Measurements from ENCODE around the gene CDKN2AIP.
A peak's percentile ranks its signal among the peaks of the same experiment; 100 is the strongest.
"Not testable (repeated sequence)": the region's sequence is repeated elsewhere in the genome, so short reads cannot be mapped to it uniquely, and the experiment has no call there.

CDKN2AIP gene

GRCh38 chr4:183412821-183413220 lies 31.6 kb upstream of the CDKN2AIP start:
- no peak for DNase-seq (ENCODE audit: low read depth in 1 of 2, low spot score in 1 of 2)

GRCh38 chr4:183413234-183414200 lies 30.9 kb upstream of the CDKN2AIP start:
- DNase-seq (ENCODE audit: low read depth in 1 of 2, low spot score in 1 of 2) = no peak

- no peak for DNase-seq (ENCODE audit: low read depth in 1 of 2, low spot score in 1 of 2)
Observed at GRCh38 chr4:183416879-183417755, 27.3 kb upstream of the CDKN2AIP start.

- DNase-seq (ENCODE audit: low read depth in 1 of 2, low spot score in 1 of 2) = no peak
Observed at GRCh38 chr4:183422962-183423631, 21.3 kb upstream of the CDKN2AIP start.

- DNase-seq (ENCODE audit: low read depth in 1 of 2, low spot score in 1 of 2) = no peak
Observed at GRCh38 chr4:183424109-183424744, 20.2 kb upstream of the CDKN2AIP start.

- DNase-seq (ENCODE audit: low read depth in 1 of 2, low spot score in 1 of 2) = no peak
Observed at GRCh38 chr4:183426507-183426906, 17.9 kb upstream of the CDKN2AIP start.

- DNase-seq (ENCODE audit: low read depth in 1 of 2, low spot score in 1 of 2) = no peak
Observed at GRCh38 chr4:183429489-183429888, 14.9 kb upstream of the CDKN2AIP start.

- peak in 1 of 2 donors; percentile 11 for DNase-seq (ENCODE audit: low read depth in 1 of 2, low spot score in 1 of 2)
Observed at GRCh38 chr4:183430317-183430993, 14.0 kb upstream of the CDKN2AIP start.

GRCh38 chr4:183430994-183431347 lies 13.5 kb upstream of the CDKN2AIP start:
- no peak for DNase-seq (ENCODE audit: low read depth in 1 of 2, low spot score in 1 of 2)

- no peak for DNase-seq (ENCODE audit: low read depth in 1 of 2, low spot score in 1 of 2)
Observed at GRCh38 chr4:183431614-183432013, 12.8 kb upstream of the CDKN2AIP start.

GRCh38 chr4:183433183-183433582 lies 11.3 kb upstream of the CDKN2AIP start:
- DNase-seq (ENCODE audit: low read depth in 1 of 2, low spot score in 1 of 2) = not testable (repeated sequence)

GRCh38 chr4:183434264-183434663 lies 10.2 kb upstream of the CDKN2AIP start:
- no peak for DNase-seq (ENCODE audit: low read depth in 1 of 2, low spot score in 1 of 2)

- no peak for DNase-seq (ENCODE audit: low read depth in 1 of 2, low spot score in 1 of 2)
Observed at GRCh38 chr4:183434666-183435190, 9.7 kb upstream of the CDKN2AIP start.

- DNase-seq (ENCODE audit: low read depth in 1 of 2, low spot score in 1 of 2) = no peak
Observed at GRCh38 chr4:183435803-183436202, 8.6 kb upstream of the CDKN2AIP start.

- no peak for DNase-seq (ENCODE audit: low read depth in 1 of 2, low spot score in 1 of 2)
Observed at GRCh38 chr4:183436417-183436816, 8.0 kb upstream of the CDKN2AIP start.

GRCh38 chr4:183437452-183437851 lies 7.0 kb upstream of the CDKN2AIP start:
- DNase-seq (ENCODE audit: low read depth in 1 of 2, low spot score in 1 of 2) = no peak

GRCh38 chr4:183438458-183439113 lies 5.8 kb upstream of the CDKN2AIP start:
- no peak for DNase-seq (ENCODE audit: low read depth in 1 of 2, low spot score in 1 of 2)

- DNase-seq (ENCODE audit: low read depth in 1 of 2, low spot score in 1 of 2) = no peak
Observed at GRCh38 chr4:183441276-183441675, 3.2 kb upstream of the CDKN2AIP start.

GRCh38 chr4:183443655-183444213 lies 702 bp upstream of the CDKN2AIP start:
- DNase-seq (ENCODE audit: low read depth in 1 of 2, low spot score in 1 of 2) = no peak
